HepG2 (cell line): ENCODE measurements around the gene PSMG4. TPM values are rescaled to one million over a fixed set of nuclear protein-coding genes. Genes with fewer than 3 reads are reported as not detected.

Source experiments
- ATAC-seq: fragments of 200-7000 bp; cut with Tn5 transposase; 3 replicates; pipeline ENCODE4 v1.9.1; 2020; ENCODE audit warnings: mild to moderate bottlenecking, moderate library complexity
- BruUV-seq: library from RNA; stranded (reverse); fragments of 400-500 nt; replicated peaks from 2 replicates; lab custom pipeline; 2021; lab: Mats Ljungman, UMichigan
- CTCF ChIA-PET: fragments of 300-600 bp; formaldehyde crosslinking; extraction: SDS; loops from one replicate; lab custom pipeline; 2021; ENCODE audit warnings: low total read pairs, inconsistent platforms, low intra/inter-chr PET ratio; lab: Yijun Ruan, JAX
- POLR2A ChIA-PET: fragments of 350-600 bp; sonication (Branson Sonifier 250); formaldehyde crosslinking; loops from one replicate; lab custom pipeline; 2020; ENCODE audit warnings: antibody characterized with exemption, inconsistent platforms; lab: Yijun Ruan, JAX
- DNase-seq: peaks from one replicate; pipeline ENCODE4 v3.0.0-alpha.2; 2015; ENCODE audit warnings: low spot score
- FAIRE-seq: peaks from 3 replicates; lab custom pipeline; 2011; peaks lifted over from hg19 to GRCh38; lab: Jason Lieb, UNC
- H2AFZ ChIP-seq: one replicate; pipeline ENCODE4 v1.6.1; 2011; ENCODE audit warnings: low read length, inconsistent platforms
- H3K27ac ChIP-seq: fragments of 300-600 bp; 3 replicates; pipeline ENCODE4 v1.8.0; 2011; ENCODE audit warnings: mixed run types, mild to moderate bottlenecking, mixed read lengths, low read length, inconsistent platforms; ENCODE audit not compliant: insufficient read depth; ENCODE audit errors: extremely low read length
- H3K27me3 ChIP-seq, 2 experiments: fragments of 200-600 bp in 1 of 2; 2 replicates in 1 of 2; 3 replicates in 1 of 2; pipeline versions ENCODE4 v1.6.0 to v1.8.0; 2011; ENCODE audit warnings: low read length in 2 of 2, mild to moderate bottlenecking in 2 of 2, moderate library complexity in 2 of 2, inconsistent platforms in 1 of 2; ENCODE audit not compliant: insufficient read depth in 2 of 2, control insufficient read depth in 1 of 2
- H3K36me3 ChIP-seq, 2 experiments: fragments of 200-600 bp in 1 of 2; replicated peaks in 1 of 2; 2 replicates in 1 of 2; 3 replicates in 1 of 2; pipeline versions ENCODE4 v1.5.1 to v1.8.0; 2011; ENCODE audit warnings: low read length in 2 of 2, inconsistent platforms in 1 of 2; ENCODE audit not compliant: insufficient read depth in 2 of 2, control insufficient read depth in 1 of 2
- H3K4me1 ChIP-seq: 2 replicates; pipeline ENCODE4 v1.5.1; 2012; ENCODE audit warnings: low read length, inconsistent platforms; ENCODE audit not compliant: insufficient read depth
- H3K4me2 ChIP-seq: 2 replicates; pipeline ENCODE4 v1.6.0; 2011; ENCODE audit warnings: low read depth, low read length, inconsistent platforms
- H3K4me3 ChIP-seq, 3 experiments: fragments of 200-600 bp in 1 of 3; sonication (generic), shearing (Covaris generic) in 1 of 3; replicated peaks in 1 of 3; 2 replicates each; pipeline ENCODE4 v1.5.1; 2011 to 2016; ENCODE audit warnings: low read length in 3 of 3, inconsistent platforms in 2 of 3, low read depth in 2 of 3, mild to moderate bottlenecking in 2 of 3, control low read depth in 1 of 3, mixed read lengths in 1 of 3; ENCODE audit not compliant: insufficient read depth in 1 of 3
- H3K79me2 ChIP-seq: one replicate; pipeline ENCODE4 v1.6.1; 2011; ENCODE audit warnings: low read length, inconsistent platforms; ENCODE audit not compliant: insufficient read depth
- H3K9ac ChIP-seq: 2 replicates; pipeline ENCODE4 v1.6.0; 2011; ENCODE audit warnings: mild to moderate bottlenecking, low read depth, low read length, inconsistent platforms; ENCODE audit not compliant: insufficient read depth
- H3K9me3 ChIP-seq: 2 replicates; pipeline ENCODE4 v1.5.1; 2012; ENCODE audit warnings: mild to moderate bottlenecking, low read length
- H4K20me1 ChIP-seq: 2 replicates; pipeline ENCODE4 v1.6.0; 2011; ENCODE audit warnings: inconsistent platforms, mild to moderate bottlenecking, low read length, moderate library complexity; ENCODE audit not compliant: insufficient read depth
- CBX2 ChIP-seq, 2 experiments: fragments of 200-600 bp in 1 of 2; sonication (generic); formaldehyde crosslinking in 1 of 2; IDR thresholded peaks; 2 replicates each; pipeline versions ENCODE4 v1.7.0 to v1.8.1; 2018 to 2022; ENCODE audit warnings: low read depth in 2 of 2, low read length in 1 of 2, mild to moderate bottlenecking in 1 of 2, missing genetic modification reagents in 1 of 2
- RFX1 ChIP-seq: fragments of 450-650 bp; IDR thresholded peaks from 2 replicates; pipeline ENCODE4 v1.6.1; 2017
- RFX3 ChIP-seq: IDR thresholded peaks from 2 replicates; pipeline ENCODE4 v1.6.1; 2016; ENCODE audit warnings: missing biosample characterization, missing genetic modification reagents
- SPEN ChIP-seq: sonication (generic); formaldehyde crosslinking; IDR thresholded peaks from 2 replicates; pipeline ENCODE4 v1.5.1; 2020; ENCODE audit warnings: low read depth, mild to moderate bottlenecking, missing genetic modification reagents
- ZEB1 ChIP-seq: IDR thresholded peaks from 2 replicates; pipeline ENCODE4 v1.6.1; 2012; ENCODE audit warnings: mild to moderate bottlenecking, low read depth, inconsistent platforms; ENCODE audit not compliant: insufficient replicate concordance
- ZNF788 ChIP-seq: sonication (generic); formaldehyde crosslinking; IDR thresholded peaks from 2 replicates; pipeline ENCODE4 v1.5.0; 2020; ENCODE audit warnings: mild to moderate bottlenecking, missing genetic modification reagents, borderline replicate concordance
- WGBS: methylation state at CpG from one replicate; pipeline ENCODE4 v1.1.6; 2017; ENCODE audit warnings: low lambda C conversion rate; 5-methylcytosine and 5-hydroxymethylcytosine counted together
- in situ Hi-C: cut with HindIII; loops from 2 replicates; pipeline ENCODE4 v1.10.0; 2017; ENCODE audit warnings: low pct_unique_long_range_greater_than_20kb; ENCODE audit not compliant: extremely low pct_ligation_motif_present
- intact Hi-C: fragments of 100-400 bp; cut with micrococcal nuclease; formaldehyde crosslinking; loops from one replicate; pipeline ENCODE4 v1.10.0; 2022; ENCODE audit not compliant: unreplicated experiment
- polyA plus RNA-seq, 8 experiments: library from polyadenylated mRNA; depleted of rRNA in 3 of 8; stranded (reverse) in 7 of 8; unstranded in 1 of 8; fragments of >200 nt; fragmentation: Illumina TruSeq in 4 of 8; extraction: Trizol in 4 of 8; gene quantifications; 2 replicates each; pipeline versions ENCODE4 v1.2.1 to v1.2.3, GENCODE V29; 2011 to 2016; ENCODE audit warnings: low read depth in 4 of 8, missing spikeins in 1 of 8, mixed read lengths in 1 of 8; ENCODE audit not compliant: insufficient read depth in 1 of 8
- total RNA-seq, 5 experiments: library from RNA; depleted of rRNA; stranded (reverse); fragments of >200 nt; fragmentation: Illumina TruSeq; extraction: Trizol; gene quantifications; 2 replicates each; pipeline ENCODE4 v1.2.3, GENCODE V29; 2016; ENCODE audit warnings: low read depth in 1 of 5
- TF ChIP-seq, protein P1 (sequence below): sonication (generic); formaldehyde crosslinking; IDR thresholded peaks from 2 replicates; pipeline ENCODE4 v1.5.1; 2020; ENCODE audit warnings: missing genetic modification reagents, mild to moderate bottlenecking, borderline replicate concordance
- TF ChIP-seq, protein P2 (sequence below): sonication (generic); formaldehyde crosslinking; IDR thresholded peaks from 2 replicates; pipeline ENCODE4 v1.4.0; 2020; ENCODE audit warnings: missing genetic modification reagents

The PSMG4 gene
- total and polyA plus RNA-seq, 2 of the 13 experiments (the other 11 are each of a cell fraction or from before 2014, with no cell fraction given): 28.5 to 32.8 TPM

DNA sequence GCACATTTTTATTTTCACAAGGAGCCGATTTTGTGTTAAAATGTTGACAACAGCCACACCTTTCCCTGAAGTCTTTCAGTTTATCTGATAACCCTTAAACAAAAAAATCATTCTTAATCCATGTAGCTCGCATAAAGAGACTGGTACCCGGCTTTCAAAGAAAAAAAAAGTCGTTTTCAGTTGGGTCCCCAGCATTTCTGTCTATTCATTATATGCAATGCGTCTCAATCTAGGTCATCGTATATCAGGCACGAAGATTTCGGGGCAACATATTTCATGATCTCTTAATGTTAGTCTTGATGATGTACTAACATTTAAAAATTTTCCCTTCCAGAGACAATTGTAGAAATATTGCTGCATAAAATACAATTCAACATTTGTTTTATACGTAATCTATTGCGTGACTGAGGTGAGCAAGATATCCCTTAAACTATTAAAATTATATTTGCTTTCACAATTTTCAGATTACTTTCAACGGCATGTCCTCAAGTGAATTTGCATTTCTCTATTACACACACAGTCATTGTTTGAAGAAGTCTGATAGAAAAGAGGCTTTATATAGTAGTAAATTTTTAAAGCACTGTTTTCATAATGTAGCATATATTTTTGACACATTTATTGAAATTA, 28.4 kb upstream of the PSMG4 start:
- CTCF ChIA-PET: no interaction called here
- in situ Hi-C loops (no loop called here), intact Hi-C loops (loop anchor here (5.0 kb wide), 1 partner anchor 93 kb away; no protein-coding TSS in a partner anchor)
- Histone ChIP-seq H3K9me3 (no peaks in the 10 kb centered on the region), H3K4me1 (peaks cover 55% of the 10 kb centered on the region), H3K4me2 (peak overlapping the region; percentile 97; the same call in 1 of the 2 replicates), H4K20me1 (peaks cover 6% of the 10 kb centered on the region; the same call in 1 of the 2 replicates), H3K79me2 (no peaks in the 10 kb centered on the region), H3K27ac (no peak overlapping the region), H3K27me3 (peaks cover 29 to 88% of the 10 kb centered on the region in 2 experiments), H2AFZ (no peak overlapping the region), H3K9ac (no peak overlapping the region), H3K4me3 (no peak overlapping the region; a peak in 1 of 6 replicates), H3K36me3 (no peaks in the 10 kb centered on the region)
- FAIRE-seq: no peak
- no peak for ATAC-seq
- WGBS: 50% methylated on average over 11 of the region's 11 CpGs
- no peak for DNase-seq
- POLR2A ChIA-PET: interaction anchor here (0.8 to 2.3 kb wide), 17 partner anchors 10 to 177 kb away, joined by 3 to 19 read pairs (median 5); partner anchors contain the start of genes BPHL, PSMG4, RIPK1 and TUBB2A
- BruUV-seq: no TSS peak
- TF ChIP-seq, protein P1, sequence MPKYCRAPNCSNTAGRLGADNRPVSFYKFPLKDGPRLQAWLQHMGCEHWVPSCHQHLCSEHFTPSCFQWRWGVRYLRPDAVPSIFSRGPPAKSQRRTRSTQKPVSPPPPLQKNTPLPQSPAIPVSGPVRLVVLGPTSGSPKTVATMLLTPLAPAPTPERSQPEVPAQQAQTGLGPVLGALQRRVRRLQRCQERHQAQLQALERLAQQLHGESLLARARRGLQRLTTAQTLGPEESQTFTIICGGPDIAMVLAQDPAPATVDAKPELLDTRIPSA (CRISPR knock-in tag): no peak
- TF ChIP-seq CBX2 (IDR thresholded peaks at IDR 0.05; ENCODE audit: low read depth, low read length): peak; percentile 71; the same call in 1 of the 2 replicates
- TF ChIP-seq CBX2 (CRISPR knock-in tag; IDR thresholded peaks at IDR 0.05; ENCODE audit: low read depth): no peak
- TF ChIP-seq, all 625 proteins: peak for 1

DNA sequence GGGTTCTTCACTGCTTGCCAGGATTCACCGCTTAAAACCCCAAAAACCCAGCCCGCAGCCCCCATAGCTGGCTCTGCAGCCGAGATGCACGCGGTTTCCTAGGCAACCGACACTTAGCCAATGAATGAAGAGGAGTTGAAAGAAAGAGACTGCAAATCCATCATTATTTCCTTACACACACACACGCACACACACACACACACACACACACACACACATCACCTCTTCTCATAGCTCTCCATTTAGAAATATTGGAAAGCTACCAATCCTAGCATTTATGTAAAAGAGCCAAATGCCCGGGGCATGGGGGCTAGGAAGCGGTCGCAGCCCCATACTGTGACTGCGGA, 27.9 kb upstream of the PSMG4 start:
- H4K20me1 ChIP-seq: peaks cover 6% of the 10 kb centered on the region; the same call in 1 of the 2 replicates
- POLR2A ChIA-PET: interaction anchor here (0.8 to 2.3 kb wide), 15 partner anchors 9 to 177 kb away, joined by 3 to 19 read pairs (median 5); partner anchors contain the start of genes BPHL, PSMG4 and TUBB2A
- H3K27me3 ChIP-seq: peaks cover 29 to 89% of the 10 kb centered on the region in 2 experiments
- WGBS: 18% methylated on average over 11 of the region's 11 CpGs
- in situ Hi-C loops: no loop called here
- no peak for ATAC-seq
- intact Hi-C loops: loop anchor here (5.0 kb wide), 1 partner anchor 94 kb away; no protein-coding TSS in a partner anchor
- no peak for DNase-seq
- no peak overlapping the region for H2AFZ ChIP-seq
- peak overlapping the region; percentile 97 for H3K4me2 ChIP-seq
- H3K9me3 ChIP-seq: no peaks in the 10 kb centered on the region
- no peaks in the 10 kb centered on the region for H3K36me3 ChIP-seq
- H3K27ac ChIP-seq: no peak overlapping the region
- CTCF ChIA-PET: no interaction called here
- no peak for FAIRE-seq
- H3K9ac ChIP-seq: peak overlapping the region; percentile 56; the same call in 1 of the 2 replicates
- TF ChIP-seq ZNF788 (CRISPR knock-in tag) (no peak), RFX3 (CRISPR knock-in tag) (peak; percentile 60), SPEN (CRISPR knock-in tag) (0 out of 2 replicates have a peak, but pooled peaks have one; percentile 8), RFX1 (0 out of 2 replicates have a peak, but pooled peaks have one; percentile 13), ZEB1 (peak; percentile 10)
- TF ChIP-seq, protein P2, sequence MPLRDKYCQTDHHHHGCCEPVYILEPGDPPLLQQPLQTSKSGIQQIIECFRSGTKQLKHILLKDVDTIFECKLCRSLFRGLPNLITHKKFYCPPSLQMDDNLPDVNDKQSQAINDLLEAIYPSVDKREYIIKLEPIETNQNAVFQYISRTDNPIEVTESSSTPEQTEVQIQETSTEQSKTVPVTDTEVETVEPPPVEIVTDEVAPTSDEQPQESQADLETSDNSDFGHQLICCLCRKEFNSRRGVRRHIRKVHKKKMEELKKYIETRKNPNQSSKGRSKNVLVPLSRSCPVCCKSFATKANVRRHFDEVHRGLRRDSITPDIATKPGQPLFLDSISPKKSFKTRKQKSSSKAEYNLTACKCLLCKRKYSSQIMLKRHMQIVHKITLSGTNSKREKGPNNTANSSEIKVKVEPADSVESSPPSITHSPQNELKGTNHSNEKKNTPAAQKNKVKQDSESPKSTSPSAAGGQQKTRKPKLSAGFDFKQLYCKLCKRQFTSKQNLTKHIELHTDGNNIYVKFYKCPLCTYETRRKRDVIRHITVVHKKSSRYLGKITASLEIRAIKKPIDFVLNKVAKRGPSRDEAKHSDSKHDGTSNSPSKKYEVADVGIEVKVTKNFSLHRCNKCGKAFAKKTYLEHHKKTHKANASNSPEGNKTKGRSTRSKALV (CRISPR knock-in tag): 0 out of 2 replicates have a peak, but pooled peaks have one; percentile 1
- H3K4me3 ChIP-seq: peak overlapping the region; percentile 57 to 81 (median 74)
- no peaks in the 10 kb centered on the region for H3K79me2 ChIP-seq
- BruUV-seq: no TSS peak
- peaks cover 55% of the 10 kb centered on the region for H3K4me1 ChIP-seq
